HuH-7 (cell line): ENCODE measurements around the gene CTNNA2.

ENCODE experiments used
- DNase-seq: peaks from one replicate; pipeline ENCODE4 v3.0.0; 2011; ENCODE audit warnings: low spot score

Gene CTNNA2

GRCh38 chr2:79935771-79936657 is 423.2 kb downstream of the CTNNA2 start:
- peak; percentile 25 for DNase-seq

- no peak for DNase-seq
Measured at GRCh38 chr2:79936715-79937114, 423.9 kb downstream of the CTNNA2 start.

GRCh38 chr2:79938648-79939047 is 425.8 kb downstream of the CTNNA2 start:
- no peak for DNase-seq

GRCh38 chr2:79940364-79940763 is 427.5 kb downstream of the CTNNA2 start:
- no peak for DNase-seq

- DNase-seq = no peak
Measured at GRCh38 chr2:79941179-79941578, 428.3 kb downstream of the CTNNA2 start.

- no peak for DNase-seq
Measured at GRCh38 chr2:79944205-79944604, 431.4 kb downstream of the CTNNA2 start.

- DNase-seq = no peak
Measured at GRCh38 chr2:79945653-79946445, 433.0 kb downstream of the CTNNA2 start.

DNA sequence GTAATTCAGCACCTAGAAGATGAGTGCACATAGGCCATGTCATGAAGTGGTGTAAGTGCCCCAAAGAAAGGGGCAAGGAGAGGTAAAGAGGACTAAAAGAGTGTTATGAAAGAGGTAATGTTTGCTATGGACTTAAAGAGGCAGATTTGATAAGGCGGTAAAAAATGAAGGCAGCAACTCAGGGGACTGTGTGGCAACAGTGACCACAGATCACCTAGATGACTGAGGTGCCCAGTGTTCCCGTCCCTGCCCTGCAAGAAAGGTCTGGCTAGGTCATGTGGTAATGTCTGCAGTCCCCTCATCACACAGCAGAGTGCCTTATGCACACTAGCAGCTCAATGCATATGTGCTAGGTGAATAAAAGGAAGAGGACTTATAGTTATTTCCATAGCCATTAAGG is 434.9 kb downstream of the CTNNA2 start:
- DNase-seq = peak; percentile 16

DNA sequence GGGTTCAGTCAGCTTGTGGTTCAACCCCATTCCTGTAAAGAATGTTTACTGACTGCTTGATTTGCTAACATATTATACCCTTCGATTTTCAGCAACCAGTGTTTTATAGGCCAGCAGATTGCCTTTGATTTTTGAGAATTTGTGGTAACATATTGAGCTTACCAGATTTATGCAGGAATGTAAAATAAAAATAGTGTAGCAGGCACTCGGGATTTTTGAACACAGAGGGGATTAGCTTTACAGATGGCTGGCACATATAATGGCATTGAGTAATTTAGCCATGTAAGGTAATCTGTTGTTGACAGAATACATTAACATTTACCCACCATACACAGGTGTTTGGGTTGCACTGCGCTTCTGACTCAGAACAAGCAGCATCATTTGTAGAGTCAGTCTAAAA is 437.7 kb downstream of the CTNNA2 start:
- no peak for DNase-seq

GRCh38 chr2:79952616-79953015 is 439.8 kb downstream of the CTNNA2 start:
- DNase-seq = no peak

- no peak for DNase-seq
Measured at GRCh38 chr2:79960035-79960434, 447.2 kb downstream of the CTNNA2 start.

DNA sequence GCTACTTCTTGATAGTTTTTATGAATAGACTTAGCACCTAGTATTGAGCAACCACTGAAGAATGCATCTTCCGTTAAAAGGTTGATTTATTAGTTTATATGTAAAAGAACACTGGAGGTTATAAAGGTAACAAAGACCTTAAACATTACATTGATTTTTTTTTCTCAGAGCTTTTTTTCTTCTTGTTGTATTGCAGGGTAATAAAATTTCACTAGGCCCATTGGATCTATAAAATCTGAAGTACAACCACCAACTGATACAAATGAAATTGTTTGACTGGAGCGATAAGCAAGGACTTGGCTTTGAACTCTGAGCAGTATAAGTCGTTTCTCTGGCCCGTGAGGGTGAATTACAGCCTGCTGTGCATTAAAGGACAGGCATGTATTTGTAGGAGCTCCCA is 447.7 kb downstream of the CTNNA2 start:
- DNase-seq = peak; percentile 16

DNA sequence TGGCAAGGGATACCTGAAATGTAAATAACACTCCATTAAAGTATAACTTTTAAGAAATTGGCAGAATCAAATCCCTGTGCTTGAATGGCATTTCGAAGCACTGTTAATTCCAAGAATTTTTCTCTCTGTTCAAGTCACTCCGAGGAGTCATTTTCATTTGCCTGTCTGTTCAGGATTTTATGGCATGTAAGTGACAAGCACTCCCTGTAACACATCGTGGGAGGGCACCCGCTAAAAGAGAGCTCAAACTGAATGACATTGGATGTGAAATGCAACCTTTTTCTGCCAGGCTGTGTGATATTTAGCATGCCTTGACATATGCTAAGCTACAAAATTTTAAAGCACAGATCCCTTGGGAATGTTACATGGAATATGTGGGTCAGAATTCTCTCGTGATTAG is 452.1 kb downstream of the CTNNA2 start:
- no peak for DNase-seq

GRCh38 chr2:79966369-79966768 is 453.5 kb downstream of the CTNNA2 start:
- DNase-seq = no peak

GRCh38 chr2:79966882-79967281 is 454.0 kb downstream of the CTNNA2 start:
- DNase-seq = no peak

DNA sequence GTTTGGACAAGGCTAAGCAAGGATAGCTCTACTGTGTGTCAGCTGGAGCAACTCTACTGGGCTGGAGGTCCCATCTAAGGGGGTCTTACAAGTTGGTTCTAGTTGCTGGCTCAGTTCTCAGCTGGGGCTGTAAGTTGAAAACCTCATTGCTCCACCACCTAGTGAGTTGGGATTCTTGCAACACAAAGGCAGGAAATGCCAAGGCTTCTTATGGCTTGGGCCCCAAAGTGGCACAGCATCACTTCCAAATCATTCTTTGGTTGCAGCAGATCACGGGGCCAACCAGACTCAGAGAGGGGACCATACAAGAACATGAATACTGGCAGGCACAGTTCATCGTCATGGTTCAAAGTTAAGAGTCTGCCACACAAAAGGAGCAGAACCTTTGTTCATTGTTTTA is 459.0 kb downstream of the CTNNA2 start:
- no peak for DNase-seq

DNA sequence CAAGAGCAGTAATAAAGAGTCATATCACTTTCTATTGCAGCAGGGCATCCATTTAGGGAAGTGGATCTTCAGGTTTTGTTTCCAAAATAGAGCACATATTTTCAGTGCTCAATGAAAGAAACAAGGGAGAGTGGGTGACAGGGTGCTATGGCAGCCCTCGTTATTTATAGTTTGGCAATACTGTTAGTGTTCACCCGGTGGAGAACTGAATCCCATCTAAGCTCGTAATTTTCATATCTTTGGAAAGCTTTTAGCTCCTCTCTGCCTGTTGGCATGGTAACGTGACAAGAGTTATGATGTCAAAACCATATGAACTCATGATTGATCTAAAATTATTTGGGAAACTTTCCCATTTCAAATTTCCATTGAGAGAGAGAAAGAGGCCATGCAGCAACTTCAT is 459.8 kb downstream of the CTNNA2 start:
- no peak for DNase-seq

GRCh38 chr2:79975791-79976565 is 463.1 kb downstream of the CTNNA2 start:
- DNase-seq = no peak

DNA sequence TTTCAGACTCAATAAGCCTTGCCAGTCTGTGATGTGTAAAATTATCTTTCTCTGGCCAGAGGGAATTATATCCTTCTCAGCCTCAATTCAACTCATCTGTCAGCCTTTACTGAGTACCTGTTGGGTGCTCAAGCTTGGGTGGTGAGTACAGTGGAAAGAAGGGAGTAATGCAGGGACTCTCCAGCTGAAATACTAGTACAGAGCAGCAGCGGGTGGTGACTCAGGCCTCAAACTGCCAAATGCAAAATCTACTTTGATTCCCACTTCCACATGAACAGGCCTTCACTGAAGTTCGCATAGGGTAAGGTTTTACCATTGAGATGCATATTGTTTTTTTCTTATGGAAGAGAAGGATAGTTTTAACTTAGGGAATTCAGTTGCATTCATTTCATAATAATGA is 464.9 kb downstream of the CTNNA2 start:
- no peak for DNase-seq

GRCh38 chr2:79980116-79980515 is 467.3 kb downstream of the CTNNA2 start:
- no peak for DNase-seq

DNA sequence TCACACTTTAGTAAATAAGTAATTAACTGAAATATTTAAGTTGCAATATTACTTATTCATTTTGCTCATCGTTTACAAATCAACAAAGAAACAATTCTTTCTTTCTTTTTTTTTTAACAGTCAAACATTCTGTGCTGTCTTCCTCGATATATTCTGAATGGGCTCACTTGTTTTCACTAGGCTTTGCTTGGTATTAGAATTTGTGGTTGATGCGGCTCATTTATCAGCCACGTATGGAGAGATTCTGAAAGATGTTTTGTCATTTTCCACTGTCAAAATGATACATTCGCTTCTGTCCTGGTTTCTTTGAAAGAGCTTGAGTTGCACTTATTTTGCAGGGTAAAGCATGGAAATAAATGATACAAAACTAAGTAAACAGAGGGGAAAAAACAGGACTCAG is 468.0 kb downstream of the CTNNA2 start:
- no peak for DNase-seq

DNA sequence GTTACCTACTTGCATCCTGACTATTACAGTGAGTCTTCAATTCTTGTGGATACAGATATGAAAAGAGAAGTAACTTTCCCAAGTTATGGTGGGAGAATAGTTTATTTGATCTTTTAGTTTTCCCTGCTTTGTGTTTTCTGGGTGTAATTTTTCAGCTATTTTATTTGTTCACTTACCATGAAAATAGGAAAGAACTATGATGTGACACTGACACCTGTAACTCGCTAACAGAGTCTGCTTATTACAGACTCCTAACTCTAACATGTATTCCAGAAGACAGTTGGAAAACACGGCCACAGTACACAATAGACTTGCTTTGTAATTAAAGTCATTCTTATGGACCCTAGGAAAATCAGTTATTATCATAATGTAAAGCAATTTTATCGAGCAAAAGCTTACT is 468.5 kb downstream of the CTNNA2 start:
- no peak for DNase-seq

- DNase-seq = peak; percentile 26
Measured at GRCh38 chr2:79982445-79982844, 469.6 kb downstream of the CTNNA2 start.
